ENCODE data around the gene TRMT2B. TPM values are rescaled to one million over a fixed set of nuclear protein-coding genes. Genes with fewer than 3 reads are reported as not detected.
"Not testable (repeated sequence)": the region's sequence is repeated elsewhere in the genome, so short reads cannot be mapped to it uniquely, and the experiment has no call there.

The TRMT2B gene
- total RNA-seq, 1 donor from 2014 or later, result 15.7 TPM

DNA sequence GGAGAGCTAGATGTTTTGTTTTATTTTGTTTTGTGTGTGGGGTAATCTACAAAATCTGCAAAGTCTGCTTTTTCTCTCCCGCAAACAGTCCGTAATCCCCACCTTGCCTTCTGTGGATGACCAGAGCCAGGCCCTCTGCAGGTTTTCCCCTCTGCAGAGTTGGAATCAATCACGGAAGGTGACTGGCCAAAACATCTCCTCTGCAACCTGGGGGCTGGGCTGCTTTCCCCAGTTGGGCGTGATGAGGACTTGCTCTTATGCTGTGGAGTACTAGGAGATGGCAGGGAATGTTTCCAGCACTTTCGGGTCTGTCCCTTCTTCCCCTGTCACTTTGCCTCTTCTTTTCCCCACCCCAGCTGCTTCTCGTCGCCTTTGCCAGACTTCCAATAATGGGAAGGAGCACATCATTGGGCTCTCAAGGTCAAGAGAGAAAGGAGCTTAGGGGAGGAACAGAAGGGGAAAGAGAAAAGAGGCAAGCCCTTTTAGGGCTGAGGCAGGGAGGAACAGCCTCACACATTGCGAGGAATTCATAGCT is 27.9 kb upstream of the TRMT2B start:
- Mint-ChIP-seq H3K4me3 (peak overlapping the region; percentile 87), H3K27ac (ENCODE audit: unreplicated experiment) (no peak overlapping the region), H3K36me3 (ENCODE audit: low read depth) (no peaks in the 10 kb centered on the region), H3K4me1 (peaks cover 20% of the 10 kb centered on the region), H3K9me3 (no peaks in the 10 kb centered on the region), H3K27me3 (ENCODE audit: low read depth) (peaks cover 5% of the 10 kb centered on the region)
- no peak for DNase-seq (ENCODE audit: low read depth, low spot score)
- TF ChIP-seq CTCF (conservative IDR thresholded peaks at IDR 0.05), result no peak

DNA sequence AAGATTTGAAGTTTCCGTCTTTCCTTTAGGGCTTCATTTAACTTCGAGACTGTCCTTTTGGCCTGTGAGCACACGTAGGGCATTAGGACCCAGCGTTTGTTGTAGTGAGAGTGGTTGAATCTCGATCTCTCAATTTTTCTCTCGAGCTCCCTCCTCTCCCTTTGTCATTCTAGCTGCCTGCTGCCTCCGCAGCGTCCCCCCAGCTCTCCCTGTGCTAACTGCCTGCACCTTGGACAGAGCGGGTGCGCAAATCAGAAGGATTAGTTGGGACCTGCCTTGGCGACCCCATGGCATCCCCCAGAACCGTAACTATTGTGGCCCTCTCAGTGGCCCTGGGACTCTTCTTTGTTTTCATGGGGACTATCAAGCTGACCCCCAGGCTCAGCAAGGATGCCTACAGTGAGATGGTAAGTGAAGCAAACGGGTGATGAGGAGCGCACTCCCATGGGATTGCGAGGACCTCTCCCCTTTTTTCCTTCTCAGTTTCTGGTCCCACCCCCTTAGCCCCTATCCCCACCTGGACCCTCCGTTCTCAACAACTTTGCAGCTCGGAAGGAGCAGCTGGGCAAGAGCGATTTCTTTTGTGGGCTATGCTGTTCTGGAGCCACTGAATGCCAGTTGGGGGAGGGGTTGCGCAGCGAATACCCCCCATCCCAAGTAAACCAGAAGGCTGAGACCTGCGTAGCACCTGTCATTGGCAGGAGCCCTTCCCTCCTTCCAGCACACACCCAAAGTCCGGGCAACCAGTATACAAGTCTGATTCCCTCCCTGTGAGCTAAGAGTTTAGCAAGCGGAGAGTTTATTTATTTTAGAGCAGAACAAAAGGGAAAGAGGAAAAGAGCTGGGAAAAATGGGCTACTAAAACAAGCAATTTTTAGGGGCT is 27.0 kb upstream of the TRMT2B start, which contains the start of gene TMEM35A:
Gene TMEM35A, plus strand, starts transcription at position 164 of the 883 bp plus-strand sequence. Its CDS starts 124 bp downstream, at position 288.
- no peak for TF ChIP-seq CTCF (conservative IDR thresholded peaks at IDR 0.05)
- Mint-ChIP-seq H3K36me3 (ENCODE audit: low read depth) (no peaks in the 10 kb centered on the region), H3K27me3 (ENCODE audit: low read depth) (peaks cover 5% of the 10 kb centered on the region), H3K4me1 (peaks cover 20% of the 10 kb centered on the region), H3K4me3 (peak within 1 kb of the TSS; percentile 87), H3K27ac (ENCODE audit: unreplicated experiment) (peak within 1 kb of the TSS; percentile 50), H3K9me3 (no peaks in the 10 kb centered on the region)
- DNase-seq (ENCODE audit: low read depth, low spot score), result peak; percentile 2

- H3K4me1 Mint-ChIP-seq, result no peaks in the 10 kb centered on the region
- H3K36me3 Mint-ChIP-seq (ENCODE audit: low read depth), result no peaks in the 10 kb centered on the region
- no peaks in the 10 kb centered on the region for H3K9me3 Mint-ChIP-seq
- TF ChIP-seq CTCF (conservative IDR thresholded peaks at IDR 0.05), result no peak
- no peak overlapping the region for H3K27ac Mint-ChIP-seq (ENCODE audit: unreplicated experiment)
- no peak for DNase-seq (ENCODE audit: low read depth, low spot score)
- no peak overlapping the region for H3K4me3 Mint-ChIP-seq
- H3K27me3 Mint-ChIP-seq (ENCODE audit: low read depth), result no peaks in the 10 kb centered on the region
These were observed 19.7 kb upstream of the TRMT2B start for GRCh38 chrX:101071582-101071981.

GRCh38 chrX:101062176-101062575 is 10.3 kb upstream of the TRMT2B start:
- Mint-ChIP-seq H3K4me3 (no peak overlapping the region), H3K27ac (ENCODE audit: unreplicated experiment) (no peak overlapping the region), H3K36me3 (ENCODE audit: low read depth) (no peaks in the 10 kb centered on the region), H3K4me1 (no peaks in the 10 kb centered on the region), H3K27me3 (ENCODE audit: low read depth) (no peaks in the 10 kb centered on the region), H3K9me3 (peaks cover 5% of the 10 kb centered on the region)
- no peak for TF ChIP-seq CTCF (conservative IDR thresholded peaks at IDR 0.05)
- DNase-seq (ENCODE audit: low read depth, low spot score), result no peak

GRCh38 chrX:101057093-101057714 is 5.3 kb upstream of the TRMT2B start:
- Mint-ChIP-seq H3K36me3 (ENCODE audit: low read depth) (no peaks in the 10 kb centered on the region), H3K4me1 (peaks cover under 1% of the 10 kb centered on the region), H3K4me3 (no peak overlapping the region), H3K27me3 (ENCODE audit: low read depth) (no peaks in the 10 kb centered on the region), H3K27ac (ENCODE audit: unreplicated experiment) (no peak overlapping the region), H3K9me3 (peaks cover 13% of the 10 kb centered on the region)
- DNase-seq (ENCODE audit: low read depth, low spot score), result no peak
- no peak for TF ChIP-seq CTCF (conservative IDR thresholded peaks at IDR 0.05)

GRCh38 chrX:101056551-101056950 is 4.6 kb upstream of the TRMT2B start:
- H3K4me1 Mint-ChIP-seq; H3K27ac Mint-ChIP-seq (ENCODE audit: unreplicated experiment); DNase-seq (ENCODE audit: low read depth, low spot score); H3K4me3 Mint-ChIP-seq; H3K27me3 Mint-ChIP-seq (ENCODE audit: low read depth); H3K36me3 Mint-ChIP-seq (ENCODE audit: low read depth): not testable (repeated sequence)
- peaks cover 13% of the 10 kb centered on the region for H3K9me3 Mint-ChIP-seq

All from neural crest cell (in vitro differentiated cells).